Adrenal gland (tissue), 5 donors: ENCODE measurements around the gene MACF1.

ENCODE experiments used
- POLR2A ChIP-seq, 2 donors: fragments of 450-650 bp; IDR thresholded peaks; one replicate each; pipeline ENCODE4 v1.6.1; 2017; ENCODE audit warnings: antibody characterized with exemption in 2 of 2, mild to moderate bottlenecking in 2 of 2, moderate library complexity in 1 of 2
- TF ChIP-seq, protein P1 (sequence below), 6 experiments: fragments of 450-650 bp in 4 of 6; fragments of 200-600 bp in 2 of 6; sonication (generic) in 1 of 6; IDR thresholded peaks; 1 replicate in 5 of 6; 2 replicates in 1 of 6; pipeline versions ENCODE4 v1.5.1 to v1.8.0; 2016 to 2021; ENCODE audit warnings: antibody characterized with exemption in 6 of 6, mild to moderate bottlenecking in 2 of 6, moderate library complexity in 1 of 6
- donor health status: DM: no; HTN: no; CAD: no.

DNA sequence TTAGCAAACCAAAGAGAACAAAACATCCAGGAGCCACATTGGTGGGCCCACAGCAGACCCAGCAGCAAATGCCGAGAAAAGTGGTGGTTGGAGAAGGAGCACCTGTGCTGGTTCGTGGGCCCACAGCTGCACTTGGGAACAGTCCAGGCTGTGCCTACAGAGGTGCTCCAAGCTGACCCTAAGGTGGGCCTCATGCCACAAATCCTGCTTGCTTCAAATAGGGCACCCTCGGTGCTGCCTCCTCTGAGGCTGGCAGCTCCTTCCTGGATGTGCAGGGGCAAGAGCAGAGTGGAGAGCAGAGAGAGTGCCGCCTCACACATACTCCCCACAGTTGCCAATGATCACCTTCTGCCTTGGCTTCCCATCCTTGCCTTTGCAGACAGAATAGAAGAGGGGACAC, 327.0 kb downstream of the MACF1 start:
- TF ChIP-seq, protein P1, sequence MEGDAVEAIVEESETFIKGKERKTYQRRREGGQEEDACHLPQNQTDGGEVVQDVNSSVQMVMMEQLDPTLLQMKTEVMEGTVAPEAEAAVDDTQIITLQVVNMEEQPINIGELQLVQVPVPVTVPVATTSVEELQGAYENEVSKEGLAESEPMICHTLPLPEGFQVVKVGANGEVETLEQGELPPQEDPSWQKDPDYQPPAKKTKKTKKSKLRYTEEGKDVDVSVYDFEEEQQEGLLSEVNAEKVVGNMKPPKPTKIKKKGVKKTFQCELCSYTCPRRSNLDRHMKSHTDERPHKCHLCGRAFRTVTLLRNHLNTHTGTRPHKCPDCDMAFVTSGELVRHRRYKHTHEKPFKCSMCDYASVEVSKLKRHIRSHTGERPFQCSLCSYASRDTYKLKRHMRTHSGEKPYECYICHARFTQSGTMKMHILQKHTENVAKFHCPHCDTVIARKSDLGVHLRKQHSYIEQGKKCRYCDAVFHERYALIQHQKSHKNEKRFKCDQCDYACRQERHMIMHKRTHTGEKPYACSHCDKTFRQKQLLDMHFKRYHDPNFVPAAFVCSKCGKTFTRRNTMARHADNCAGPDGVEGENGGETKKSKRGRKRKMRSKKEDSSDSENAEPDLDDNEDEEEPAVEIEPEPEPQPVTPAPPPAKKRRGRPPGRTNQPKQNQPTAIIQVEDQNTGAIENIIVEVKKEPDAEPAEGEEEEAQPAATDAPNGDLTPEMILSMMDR (IDR thresholded peaks at IDR 0.05) = no peak
- TF ChIP-seq POLR2A (IDR thresholded peaks at IDR 0.05) = no peak
